GM18858 (cell line): Measurements from ENCODE around the gene GCHFR.

Experiments
- ATAC-seq: cut with Tn5 transposase; IDR thresholded peaks from one replicate; pipeline ENCODE4 v1.9.1; 2021; ENCODE audit not compliant: unreplicated experiment

Gene GCHFR

DNA sequence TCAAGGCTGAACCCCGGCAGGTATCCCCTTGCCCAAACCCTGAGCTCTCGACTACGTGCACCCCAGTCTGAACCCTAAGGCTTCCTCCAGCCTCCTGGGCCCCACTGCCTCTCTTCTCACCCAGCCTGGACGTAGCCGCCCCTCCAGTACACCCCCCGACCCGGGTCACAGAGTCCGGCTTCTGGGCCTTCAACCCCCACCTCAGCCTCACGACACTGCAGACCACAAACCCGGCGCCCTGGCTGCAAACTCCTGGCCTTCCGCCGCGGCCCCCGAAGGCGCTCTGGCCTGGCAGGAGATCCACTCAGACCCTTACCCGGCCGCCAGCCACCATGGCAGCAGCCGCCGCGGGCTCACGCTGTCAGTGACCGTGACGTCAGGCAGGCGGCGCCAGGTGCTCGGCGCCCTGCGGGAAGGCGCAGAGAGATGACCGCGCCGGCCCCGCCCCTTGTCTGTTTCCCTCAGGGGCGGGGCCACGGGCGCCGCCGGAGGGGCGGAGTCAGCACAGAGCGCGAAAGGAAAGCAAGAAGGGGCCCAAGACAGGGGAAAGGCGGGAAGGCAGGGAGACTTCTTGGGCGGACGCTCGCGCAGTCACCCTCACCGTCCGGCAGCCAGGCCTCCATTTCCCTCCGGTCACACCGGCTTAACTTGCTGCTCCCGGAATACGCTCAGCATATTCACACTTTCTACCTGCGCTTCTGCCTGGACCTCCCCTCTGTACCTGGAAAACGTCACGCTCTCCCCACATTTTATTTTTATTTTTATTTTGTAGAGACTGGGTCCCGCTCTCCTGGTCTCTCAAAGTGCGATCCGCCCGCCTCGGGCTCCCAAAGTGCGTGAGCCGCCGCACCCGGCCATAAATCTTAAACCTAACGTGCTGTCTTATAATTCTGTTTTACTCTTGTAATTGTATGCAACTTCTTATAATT is 8.7 kb upstream of the GCHFR start, which contains the start of gene RMDN3:
Gene RMDN3 (minus strand): TSS at position 372 of the 929 bp plus-strand sequence. CDS start 471 bp downstream, outside the sequence.
- peak; percentile 48 for ATAC-seq

DNA sequence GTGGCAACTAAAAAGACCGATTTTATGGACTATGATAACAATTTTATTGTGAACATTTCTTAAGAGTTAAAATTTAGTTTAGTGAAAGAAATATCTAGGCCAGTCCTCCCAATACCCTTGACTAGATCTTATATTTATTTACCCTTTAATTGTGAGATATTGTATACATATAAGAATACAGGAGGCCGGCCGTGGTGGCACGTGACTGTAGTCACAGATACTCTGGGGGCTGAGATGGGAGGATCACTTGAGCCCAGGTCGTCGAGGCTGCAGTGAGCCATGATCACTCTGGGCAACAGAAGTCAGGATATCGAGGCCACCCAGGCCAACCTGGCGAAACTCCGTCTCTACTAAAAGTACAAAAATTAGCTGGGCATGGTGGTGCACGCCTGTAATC is 8.1 kb upstream of the GCHFR start:
- ATAC-seq: no peak

- ATAC-seq: no peak
These were observed 6.9 kb upstream of the GCHFR start for GRCh38 chr15:40756938-40757337.

- ATAC-seq: no peak
These were observed 3.9 kb upstream of the GCHFR start for GRCh38 chr15:40759961-40760360.

- no peak for ATAC-seq
These were observed 708 bp upstream of the GCHFR start for GRCh38 chr15:40762919-40763800.

- ATAC-seq: no peak
These were observed 798 bp downstream of the GCHFR start for GRCh38 chr15:40764629-40765103.

DNA sequence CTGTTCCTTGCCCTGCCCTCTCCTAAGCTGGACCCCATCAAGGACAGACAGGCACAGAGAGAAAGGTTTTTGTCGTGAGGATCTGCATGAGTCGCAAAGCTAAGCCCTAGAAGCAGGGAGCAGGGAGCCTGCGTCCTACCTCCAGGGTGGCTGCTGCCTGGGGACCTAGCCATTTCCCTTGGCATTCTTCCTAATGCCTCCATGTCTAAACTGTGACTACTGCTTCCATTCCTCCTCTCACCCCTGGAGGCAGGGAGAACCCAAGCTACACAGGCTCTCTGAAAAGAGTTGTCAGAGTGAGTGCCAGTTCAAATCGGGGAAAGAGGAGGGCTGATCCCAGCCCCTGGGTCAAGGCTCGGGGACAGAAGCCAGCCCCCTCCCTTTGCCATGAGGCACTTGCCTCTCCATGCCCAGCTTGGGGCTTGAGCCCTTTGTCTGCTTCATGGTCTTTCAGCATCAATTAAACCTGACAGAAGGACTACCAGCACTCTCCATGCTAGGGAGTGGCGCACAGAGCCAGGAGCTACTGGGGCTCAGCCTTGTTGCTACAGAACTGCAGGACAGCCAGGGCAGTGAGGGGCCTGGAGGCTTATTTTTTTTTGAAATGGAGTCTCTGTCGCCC is 2.4 kb downstream of the GCHFR start:
- ATAC-seq: no peak

- ATAC-seq: no peak
These were observed 3.3 kb downstream of the GCHFR start for GRCh38 chr15:40766906-40767837.

- no peak for ATAC-seq
These were observed 4.1 kb downstream of the GCHFR start for GRCh38 chr15:40767838-40768500.

DNA sequence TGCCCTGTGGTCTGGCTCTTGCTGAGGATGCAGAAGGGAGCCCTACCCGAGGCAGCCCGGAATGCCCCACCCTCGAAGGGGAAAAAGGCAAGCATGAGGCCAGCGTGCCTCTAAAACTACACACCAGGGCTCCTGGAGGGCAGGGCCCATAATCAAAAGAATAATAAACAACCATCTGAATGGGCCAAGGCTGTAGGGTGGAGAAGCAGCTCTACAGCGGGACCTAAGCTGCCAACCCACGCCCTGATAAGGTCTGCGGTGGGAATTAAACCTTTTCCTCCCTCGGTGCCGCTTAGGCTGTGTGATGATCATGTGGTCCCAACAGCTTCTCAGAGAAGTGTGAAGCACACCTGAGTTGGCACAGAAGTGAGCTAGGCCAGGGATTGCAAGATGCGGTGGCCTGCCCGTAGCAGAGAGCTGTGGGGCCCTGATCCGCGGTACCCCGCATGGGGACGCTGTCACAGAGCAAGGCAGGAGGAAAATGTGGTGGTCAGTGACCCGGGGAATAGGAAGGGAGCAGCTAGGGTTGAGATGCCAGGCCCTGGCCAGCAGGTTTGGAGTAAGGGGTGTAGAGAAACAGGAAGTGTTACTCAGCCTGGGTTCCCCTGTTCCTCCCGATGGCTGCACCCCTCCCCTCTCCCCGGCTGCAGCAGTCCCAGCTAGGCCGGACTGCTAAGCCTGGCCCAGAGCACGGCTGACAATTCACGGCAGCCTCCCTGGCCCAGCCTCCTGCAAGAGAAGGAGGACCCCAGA is 4.8 kb downstream of the GCHFR start:
- ATAC-seq: no peak

DNA sequence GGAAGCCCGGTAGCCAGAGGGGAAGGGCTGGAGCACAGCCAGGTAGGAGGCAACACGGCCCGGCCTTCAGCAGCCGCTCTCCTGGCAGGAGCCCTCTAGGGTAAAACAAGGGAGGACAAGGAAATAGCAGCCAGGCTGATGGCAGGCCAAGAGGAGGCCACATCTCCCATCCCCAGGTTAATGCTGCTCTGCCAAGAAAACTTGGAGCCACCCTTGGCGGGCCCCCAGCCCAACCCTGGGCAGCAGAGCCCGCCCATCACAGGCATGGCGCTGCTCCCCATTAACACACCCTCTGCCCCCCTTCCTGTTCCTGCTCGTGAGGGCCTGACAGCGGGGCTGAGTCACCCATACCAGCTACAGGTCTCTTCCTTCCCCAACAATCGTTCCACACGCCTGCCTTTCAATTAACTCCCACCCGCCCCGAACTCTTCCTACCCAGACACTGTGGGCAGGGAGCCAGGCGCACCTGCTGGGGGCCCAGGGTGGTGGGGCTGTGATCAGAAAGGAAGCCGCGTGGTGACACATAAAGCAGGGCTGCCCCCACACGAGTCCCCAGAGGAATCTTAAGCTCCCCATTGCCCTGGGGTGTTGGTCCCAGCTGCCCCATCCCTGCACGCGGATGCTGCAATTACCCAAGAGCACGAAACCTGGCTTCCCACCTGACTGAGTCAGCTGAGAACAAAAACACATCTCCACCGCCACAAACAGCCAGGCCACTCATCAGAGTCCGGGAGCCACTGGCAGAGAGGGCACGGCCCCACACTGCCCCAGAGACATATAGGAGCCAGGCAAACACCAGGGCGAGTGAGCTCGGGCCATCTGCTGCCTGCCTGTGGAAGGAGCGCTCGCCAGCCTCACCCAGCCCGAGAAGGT is 5.6 kb downstream of the GCHFR start, which contains the start of gene C15orf62:
Gene C15orf62 (plus strand): TSS at position 707 of the 873 bp plus-strand sequence. CDS start 516 bp downstream, outside the sequence.
- no peak for ATAC-seq

- ATAC-seq: no peak
These were observed 6.4 kb downstream of the GCHFR start for GRCh38 chr15:40770147-40770721.

- no peak for ATAC-seq
These were observed 7.4 kb downstream of the GCHFR start for GRCh38 chr15:40771242-40771641.

DNA sequence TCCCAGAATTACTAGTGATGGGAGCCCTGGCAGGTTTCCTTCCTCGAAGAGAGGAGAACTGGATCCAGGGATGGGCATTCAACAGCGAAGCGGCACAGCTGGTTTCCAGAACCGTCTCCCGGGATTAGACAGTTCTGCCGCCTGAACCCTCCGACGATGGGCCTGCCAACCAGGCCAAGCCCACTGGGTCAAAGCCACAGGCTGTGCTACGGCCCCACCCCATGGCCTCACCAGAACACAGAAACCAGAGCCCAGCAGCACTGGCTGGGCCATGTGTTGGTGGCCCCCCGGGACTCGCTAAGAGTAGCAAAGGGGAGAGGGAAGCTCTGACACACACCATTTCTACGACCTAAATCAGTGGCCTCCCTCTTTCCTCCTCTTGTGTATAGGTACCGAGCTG is 8.1 kb downstream of the GCHFR start:
- no peak for ATAC-seq

- no peak for ATAC-seq
These were observed 9.6 kb downstream of the GCHFR start for GRCh38 chr15:40773496-40773895.

DNA sequence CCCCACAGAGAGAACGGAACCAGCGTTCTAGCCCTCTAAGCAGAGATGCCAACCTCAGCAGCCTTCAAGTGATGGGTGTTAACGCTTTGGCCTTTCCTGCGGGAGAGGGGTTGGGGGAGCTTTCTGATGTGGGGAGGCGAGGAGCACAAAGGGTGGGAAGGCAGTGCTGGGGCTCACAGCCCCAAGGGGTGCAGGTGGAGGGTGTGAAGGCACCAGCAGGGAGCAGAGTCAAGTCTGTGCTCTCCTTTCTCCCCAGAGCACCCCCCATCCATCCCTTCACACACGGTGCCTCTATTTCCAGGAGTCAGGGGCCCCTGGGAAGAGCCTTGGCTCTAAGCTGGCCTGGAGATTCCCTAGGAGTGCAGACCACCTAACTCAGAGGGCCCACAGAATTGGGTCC is 10.0 kb downstream of the GCHFR start:
- ATAC-seq: no peak

GRCh38 chr15:40775007-40775406 is 11.1 kb downstream of the GCHFR start:
- ATAC-seq: no peak
